Gastrocnemius medialis (tissue), 4 donors: Measurements from ENCODE around the gene STMN1. TPM values are rescaled to one million over a fixed set of nuclear protein-coding genes. Genes with fewer than 3 reads are reported as not detected.

Source experiments
- ATAC-seq, 2 donors: fragments of 150-250 bp; one replicate each; pipeline ENCODE4 v1.9.1; 2016
- DNase-seq, 2 donors: peaks; one replicate each; pipeline ENCODE4 v3.0.0-alpha.2; 2019
- H3K27ac ChIP-seq, 4 donors: fragments of 200-600 bp; sonication (generic); 1 replicate in 1 of 4; 2 replicates in 3 of 4; pipeline ENCODE4 v1.5.1; 2016 to 2018; ENCODE audit warnings: mild to moderate bottlenecking in 2 of 4, moderate library complexity in 1 of 4
- H3K27me3 ChIP-seq, 3 donors: fragments of 200-600 bp; sonication (generic) in 2 of 3; 1 replicate in 1 of 3; 2 replicates in 2 of 3; pipeline versions ENCODE4 v1.5.1 to v1.6.0; 2016 to 2019; ENCODE audit warnings: mild to moderate bottlenecking in 1 of 3, moderate library complexity in 1 of 3
- H3K36me3 ChIP-seq, 2 donors: fragments of 200-600 bp; sonication (generic) in 1 of 2; one replicate each; pipeline ENCODE4 v1.5.1; 2017 to 2018
- H3K4me1 ChIP-seq, 2 donors: fragments of 200-600 bp; sonication (generic) in 1 of 2; one replicate each; pipeline ENCODE4 v1.5.1; 2016 to 2017; ENCODE audit warnings: mild to moderate bottlenecking in 2 of 2
- H3K4me3 ChIP-seq, 4 donors: fragments of 200-600 bp; sonication (generic) in 3 of 4; 1 replicate in 1 of 4; 2 replicates in 3 of 4; pipeline ENCODE4 v1.5.1; 2016 to 2019; ENCODE audit warnings: mild to moderate bottlenecking in 2 of 4
- H3K9me3 ChIP-seq, 3 donors: fragments of 200-600 bp; sonication (generic) in 2 of 3; 1 replicate in 1 of 3; 2 replicates in 2 of 3; pipeline ENCODE4 v1.5.1; 2016 to 2019
- POLR2A ChIP-seq, 2 donors: fragments of 450-650 bp; IDR thresholded peaks; one replicate each; pipeline ENCODE4 v1.6.1; 2017; ENCODE audit warnings: antibody characterized with exemption in 2 of 2, mild to moderate bottlenecking in 2 of 2, moderate library complexity in 2 of 2
- in situ Hi-C, 4 donors: fragments of 200-750 bp; cut with MboI; loops; one replicate each; pipeline versions ENCODE4 v1.15.0 to v1.8.0; 2017; ENCODE audit warnings: low sequenced_read_pairs in 4 of 4
- intact Hi-C: fragments of 100-400 bp; cut with DNase I; formaldehyde crosslinking; loops from one replicate; pipeline ENCODE4 v1.15.1; 2023; ENCODE audit warnings: low total_unique reads
- total RNA-seq, 4 donors: library from RNA; depleted of rRNA; stranded (reverse); fragments of >200 nt; gene quantifications; one replicate each; pipeline versions ENCODE4 v1.1.0 to v1.2.3, GENCODE V29; 2016
- TF ChIP-seq, protein P1 (sequence below), 5 experiments: fragments of 450-650 bp in 3 of 5; fragments of 200-600 bp in 2 of 5; sonication (generic) in 2 of 5; IDR thresholded peaks in 4 of 5; conservative IDR thresholded peaks in 1 of 5; 1 replicate in 4 of 5; 2 replicates in 1 of 5; pipeline ENCODE4 v1.5.1; 2016 to 2019; ENCODE audit warnings: antibody characterized with exemption in 5 of 5, mild to moderate bottlenecking in 3 of 5, moderate library complexity in 3 of 5

STMN1 gene
- total RNA-seq, result 10 to 100 TPM in 2 of 4 donors, 1 to 10 TPM in 2; 4.7 to 20.7 (median 13.7) TPM

DNA sequence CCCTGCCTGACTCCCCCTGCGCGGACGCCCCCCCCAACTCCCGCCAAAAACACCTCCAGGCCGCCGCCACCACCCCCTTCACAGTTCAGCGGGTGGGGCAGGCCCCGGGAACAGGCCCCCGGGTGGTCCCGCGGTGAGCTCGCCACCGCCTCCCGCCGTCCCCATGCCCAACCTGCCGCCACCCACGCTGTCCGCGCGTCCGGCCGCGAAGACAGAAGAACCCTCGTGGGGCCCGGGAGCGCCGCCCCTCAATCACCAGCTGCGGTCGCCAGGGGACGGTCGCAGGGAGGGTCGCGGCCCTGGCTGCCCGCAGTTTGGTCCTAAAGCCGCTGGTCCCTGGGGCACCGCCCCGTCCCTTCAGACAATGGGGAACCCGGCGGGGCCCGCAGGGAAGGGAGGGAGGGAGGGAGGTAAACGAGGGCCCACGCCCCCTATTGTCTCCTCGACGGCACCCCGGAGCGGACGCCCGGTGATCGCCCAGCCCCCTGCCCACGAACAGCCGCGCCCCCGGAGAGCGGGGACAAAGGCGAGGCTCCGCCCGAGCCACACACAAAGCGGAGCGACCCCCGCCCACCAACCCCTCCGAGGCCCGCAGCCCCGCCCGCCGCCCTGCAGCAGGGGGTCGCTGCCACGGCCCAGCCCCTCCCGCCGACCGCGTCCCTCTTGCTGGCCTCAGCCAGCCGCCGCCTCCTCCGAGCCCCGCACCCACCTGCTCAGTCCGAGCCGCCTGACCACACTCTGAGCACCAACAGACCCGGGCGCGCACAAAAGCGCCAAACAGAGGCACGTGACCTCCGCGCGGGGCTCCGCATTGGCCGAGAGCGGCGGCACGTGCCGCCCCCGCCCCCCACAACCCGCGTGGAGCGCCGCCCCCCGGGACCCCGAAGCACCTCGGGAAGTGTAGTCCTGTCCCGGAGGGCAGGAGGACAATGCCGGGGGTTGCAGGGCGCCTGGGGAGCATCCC lies at the start of gene STMN1:
Gene STMN1 (minus strand): TSS at position 740 of the 964 bp plus-strand sequence. CDS start 1,743 bp downstream, outside the sequence.
- ATAC-seq, result peak; percentile 84 to 86
- H3K9me3 ChIP-seq, result no peaks in the 10 kb centered on the region
- no peaks in the 10 kb centered on the region for H3K36me3 ChIP-seq
- H3K27ac ChIP-seq, result peak within 1 kb of the TSS; percentile 51 to 83 (median 70)
- DNase-seq, result peak; percentile 80 to 83
- TF ChIP-seq, protein P1, sequence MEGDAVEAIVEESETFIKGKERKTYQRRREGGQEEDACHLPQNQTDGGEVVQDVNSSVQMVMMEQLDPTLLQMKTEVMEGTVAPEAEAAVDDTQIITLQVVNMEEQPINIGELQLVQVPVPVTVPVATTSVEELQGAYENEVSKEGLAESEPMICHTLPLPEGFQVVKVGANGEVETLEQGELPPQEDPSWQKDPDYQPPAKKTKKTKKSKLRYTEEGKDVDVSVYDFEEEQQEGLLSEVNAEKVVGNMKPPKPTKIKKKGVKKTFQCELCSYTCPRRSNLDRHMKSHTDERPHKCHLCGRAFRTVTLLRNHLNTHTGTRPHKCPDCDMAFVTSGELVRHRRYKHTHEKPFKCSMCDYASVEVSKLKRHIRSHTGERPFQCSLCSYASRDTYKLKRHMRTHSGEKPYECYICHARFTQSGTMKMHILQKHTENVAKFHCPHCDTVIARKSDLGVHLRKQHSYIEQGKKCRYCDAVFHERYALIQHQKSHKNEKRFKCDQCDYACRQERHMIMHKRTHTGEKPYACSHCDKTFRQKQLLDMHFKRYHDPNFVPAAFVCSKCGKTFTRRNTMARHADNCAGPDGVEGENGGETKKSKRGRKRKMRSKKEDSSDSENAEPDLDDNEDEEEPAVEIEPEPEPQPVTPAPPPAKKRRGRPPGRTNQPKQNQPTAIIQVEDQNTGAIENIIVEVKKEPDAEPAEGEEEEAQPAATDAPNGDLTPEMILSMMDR (IDR thresholded peaks at IDR 0.05 in 4 of 5, conservative IDR thresholded peaks at IDR 0.05 in 1 of 5), result no peak
- TF ChIP-seq POLR2A (IDR thresholded peaks at IDR 0.05), result peak; percentile 82 to 91
- peaks cover 9 to 15% of the 10 kb centered on the region in 2 donors for H3K4me1 ChIP-seq
- in situ Hi-C loops (no loop called here), intact Hi-C loops (loop anchor here (1.0 kb wide), 1 partner anchor 92 kb away; the partner anchor contains the start of gene PAFAH2)
- H3K27me3 ChIP-seq, result no peaks in the 10 kb centered on the region
- H3K4me3 ChIP-seq, result peak within 1 kb of the TSS; percentile 69 to 87 (median 74)

- H3K4me3 ChIP-seq, result no peak overlapping the region
- intact Hi-C loops, result no loop called here
- in situ Hi-C loops, result no loop called here
Measured at GRCh38 chr1:25955553-25955952, 49.3 kb upstream of the STMN1 start.

DNA sequence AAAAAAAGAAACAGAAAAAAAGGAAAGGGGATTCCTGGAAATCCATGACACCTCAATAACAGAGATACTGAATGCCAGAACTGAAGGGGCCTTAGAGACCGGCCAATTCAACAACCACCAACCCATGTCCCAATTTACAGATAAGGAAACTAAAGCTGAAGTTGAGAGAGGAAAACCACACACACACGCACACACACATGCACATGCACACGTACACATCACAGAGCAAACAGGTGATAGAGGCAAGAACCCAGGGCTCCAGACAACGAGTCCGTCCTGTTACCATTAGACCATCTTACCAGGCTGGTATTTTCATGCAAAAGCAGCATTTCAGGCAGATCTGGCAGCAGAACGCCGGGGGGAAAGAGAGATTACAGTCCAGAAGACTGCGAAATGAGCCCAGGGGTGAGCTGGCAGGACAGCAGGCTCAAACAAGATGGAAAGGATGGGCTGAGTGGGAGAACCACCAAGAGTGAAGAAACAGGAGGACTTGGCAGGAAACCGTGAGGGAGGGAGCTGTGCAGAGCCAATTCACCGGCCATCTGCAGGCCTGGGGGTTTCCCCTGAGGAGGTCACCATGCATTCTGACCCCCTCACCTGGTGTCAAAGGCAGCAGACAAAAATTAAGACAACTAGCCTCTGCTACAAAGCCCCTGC lies 48.2 kb upstream of the STMN1 start:
- intact Hi-C loops, result no loop called here
- Histone ChIP-seq H3K27ac (no peak overlapping the region), H3K4me1 (no peaks in the 10 kb centered on the region), H3K4me3 (no peak overlapping the region), H3K9me3 (no peaks in the 10 kb centered on the region), H3K36me3 (peaks cover 0 to 12% of the 10 kb centered on the region in 2 donors), H3K27me3 (no peaks in the 10 kb centered on the region)
- no peak for DNase-seq
- TF ChIP-seq, protein P1 (IDR thresholded peaks at IDR 0.05 in 4 of 5, conservative IDR thresholded peaks at IDR 0.05 in 1 of 5), result no peak
- no peak for TF ChIP-seq POLR2A (IDR thresholded peaks at IDR 0.05)
- no peak for ATAC-seq
- in situ Hi-C loops, result no loop called here

More at GRCh38 chr1:25955553-25955952, 49.3 kb upstream of the STMN1 start:
- DNase-seq, result no peak
- no peaks in the 10 kb centered on the region for H3K9me3 ChIP-seq
- TF ChIP-seq, protein P1 (IDR thresholded peaks at IDR 0.05 in 4 of 5, conservative IDR thresholded peaks at IDR 0.05 in 1 of 5), result no peak
- no peak for TF ChIP-seq POLR2A (IDR thresholded peaks at IDR 0.05)
- H3K27ac ChIP-seq, result no peak overlapping the region
- H3K36me3 ChIP-seq, result peaks cover 0 to 23% of the 10 kb centered on the region in 2 donors
- no peak for ATAC-seq
- no peaks in the 10 kb centered on the region for H3K4me1 ChIP-seq
- no peaks in the 10 kb centered on the region for H3K27me3 ChIP-seq

GRCh38 chr1:25952841-25953401 lies 46.7 kb upstream of the STMN1 start:
- H3K4me3 ChIP-seq, result no peak overlapping the region
- H3K9me3 ChIP-seq, result no peaks in the 10 kb centered on the region
- no peak for ATAC-seq
- TF ChIP-seq, protein P1 (IDR thresholded peaks at IDR 0.05 in 4 of 5, conservative IDR thresholded peaks at IDR 0.05 in 1 of 5), result no peak
- no peak for TF ChIP-seq POLR2A (IDR thresholded peaks at IDR 0.05)
- no peaks in the 10 kb centered on the region for H3K4me1 ChIP-seq
- H3K27ac ChIP-seq, result no peak overlapping the region
- intact Hi-C loops, result no loop called here
- H3K27me3 ChIP-seq, result no peaks in the 10 kb centered on the region
- in situ Hi-C loops, result no loop called here
- H3K36me3 ChIP-seq, result no peaks in the 10 kb centered on the region
- no peak for DNase-seq
